PC-3 (cell line): ENCODE data around the gene AEBP2.

Experiments used
- CTCF ChIP-seq: fragments of 300-600 bp; sonication (generic); conservative IDR thresholded peaks from 2 replicates; pipeline ENCODE4 v1.5.1; 2017; ENCODE audit warnings: antibody characterized with exemption, low read depth, mild to moderate bottlenecking, low read length
- EZH2 ChIP-seq: fragments of 300-600 bp; sonication (generic); IDR thresholded peaks from one replicate; pipeline ENCODE4 v1.6.1; 2017; ENCODE audit warnings: antibody characterized with exemption, mild to moderate bottlenecking, low read length; ENCODE audit not compliant: unreplicated experiment
- EZH2phosphoT487 ChIP-seq: fragments of 300-600 bp; sonication (generic); IDR thresholded peaks from 2 replicates; pipeline ENCODE4 v1.6.1; 2018; ENCODE audit warnings: mild to moderate bottlenecking, antibody characterized with exemption, low read length, borderline replicate concordance

- TF ChIP-seq CTCF (no peak), EZH2 (no peak), EZH2phosphoT487 (no peak)
These were observed 37.8 kb downstream of the AEBP2 start for GRCh38 chr12:19477071-19477470.
